Measurements from ENCODE around the gene OR4M2. TPM values are rescaled to one million over a fixed set of nuclear protein-coding genes. Genes with fewer than 3 reads are reported as not detected.
"Not testable (repeated sequence)": the region's sequence is repeated elsewhere in the genome, so short reads cannot be mapped to it uniquely, and the experiment has no call there.

Gene OR4M2, protein sequence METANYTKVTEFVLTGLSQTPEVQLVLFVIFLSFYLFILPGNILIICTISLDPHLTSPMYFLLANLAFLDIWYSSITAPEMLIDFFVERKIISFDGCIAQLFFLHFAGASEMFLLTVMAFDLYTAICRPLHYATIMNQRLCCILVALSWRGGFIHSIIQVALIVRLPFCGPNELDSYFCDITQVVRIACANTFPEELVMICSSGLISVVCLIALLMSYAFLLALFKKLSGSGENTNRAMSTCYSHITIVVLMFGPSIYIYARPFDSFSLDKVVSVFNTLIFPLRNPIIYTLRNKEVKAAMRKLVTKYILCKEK
- total RNA-seq: not detected

DNA sequence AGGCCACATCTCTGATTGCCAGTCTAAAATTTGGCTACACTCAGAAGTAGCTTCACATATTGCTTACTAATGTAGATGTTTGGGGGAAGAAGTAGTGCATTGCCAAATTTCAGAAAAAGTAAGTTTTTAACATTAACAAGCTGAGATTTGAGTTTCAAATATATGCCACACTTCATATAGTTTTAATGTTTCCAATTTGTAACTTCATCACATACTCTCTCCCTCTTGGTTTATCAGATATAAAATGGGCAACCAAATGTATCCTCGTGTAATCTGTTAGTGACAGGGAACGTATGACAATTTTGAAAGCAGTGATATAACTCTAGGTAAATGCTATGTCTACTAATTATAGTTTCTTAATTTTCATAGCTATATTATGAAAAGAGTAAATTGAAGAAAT lies at the start of gene OR4M2:
Gene OR4M2 (plus strand): TSS at position 301 of the 400 bp plus-strand sequence. CDS start 98 bp downstream, at position 399.
- H3K27me3 Mint-ChIP-seq; POLR2A ChIA-PET; H3K27ac Mint-ChIP-seq; H3K4me3 Mint-ChIP-seq; H3K4me1 Mint-ChIP-seq (ENCODE audit: low read depth); intact Hi-C loops (cut with micrococcal nuclease); H3K9me3 Mint-ChIP-seq; H3K36me3 Mint-ChIP-seq (ENCODE audit: low read depth); CTCF ChIA-PET; DNase-seq; ATAC-seq: not testable (repeated sequence)

DNA sequence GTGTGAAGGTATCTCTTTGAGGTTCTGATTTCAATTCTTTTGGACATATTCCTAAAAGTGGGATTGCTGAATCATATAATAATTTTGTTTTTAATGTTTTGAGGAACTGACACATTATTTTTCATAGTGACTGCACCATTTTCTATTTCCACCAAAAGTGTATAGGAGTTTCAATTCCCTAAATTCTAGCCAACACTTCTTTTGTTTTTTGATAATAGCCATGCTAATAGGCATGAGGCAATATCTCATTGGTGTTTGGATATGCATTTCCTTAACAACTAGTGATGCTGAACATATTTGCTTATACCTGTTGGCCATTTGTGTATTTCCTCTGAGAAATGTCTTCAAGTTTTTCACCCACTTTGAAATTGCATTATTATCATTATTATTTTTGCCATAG lies 11.1 kb upstream of the OR4M2 start:
- POLR2A ChIA-PET; H3K27me3 Mint-ChIP-seq; H3K27ac Mint-ChIP-seq; ATAC-seq; DNase-seq; CTCF ChIA-PET; H3K9me3 Mint-ChIP-seq; intact Hi-C loops (cut with micrococcal nuclease); H3K4me1 Mint-ChIP-seq (ENCODE audit: low read depth); H3K4me3 Mint-ChIP-seq; H3K36me3 Mint-ChIP-seq (ENCODE audit: low read depth): not testable (repeated sequence)

DNA sequence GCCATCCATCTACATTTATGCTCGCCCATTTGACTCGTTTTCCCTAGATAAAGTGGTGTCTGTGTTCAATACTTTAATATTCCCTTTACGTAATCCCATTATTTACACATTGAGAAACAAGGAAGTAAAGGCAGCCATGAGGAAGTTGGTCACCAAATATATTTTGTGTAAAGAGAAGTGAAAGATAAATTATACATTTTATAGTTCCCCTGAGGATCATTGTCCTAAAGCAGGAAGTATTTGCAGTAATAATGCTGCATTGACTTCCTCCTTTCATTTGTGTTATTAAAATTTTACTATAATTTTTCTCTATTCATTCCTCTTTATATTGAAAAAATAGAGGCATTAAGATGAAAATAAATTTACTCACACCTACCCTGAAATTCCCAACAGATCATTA lies 1.1 kb downstream of the OR4M2 start:
- H3K9me3 Mint-ChIP-seq; H3K36me3 Mint-ChIP-seq (ENCODE audit: low read depth); CTCF ChIA-PET; H3K4me3 Mint-ChIP-seq; ATAC-seq; H3K27ac Mint-ChIP-seq; H3K4me1 Mint-ChIP-seq (ENCODE audit: low read depth); intact Hi-C loops (cut with micrococcal nuclease); DNase-seq; POLR2A ChIA-PET; H3K27me3 Mint-ChIP-seq: not testable (repeated sequence)

DNA sequence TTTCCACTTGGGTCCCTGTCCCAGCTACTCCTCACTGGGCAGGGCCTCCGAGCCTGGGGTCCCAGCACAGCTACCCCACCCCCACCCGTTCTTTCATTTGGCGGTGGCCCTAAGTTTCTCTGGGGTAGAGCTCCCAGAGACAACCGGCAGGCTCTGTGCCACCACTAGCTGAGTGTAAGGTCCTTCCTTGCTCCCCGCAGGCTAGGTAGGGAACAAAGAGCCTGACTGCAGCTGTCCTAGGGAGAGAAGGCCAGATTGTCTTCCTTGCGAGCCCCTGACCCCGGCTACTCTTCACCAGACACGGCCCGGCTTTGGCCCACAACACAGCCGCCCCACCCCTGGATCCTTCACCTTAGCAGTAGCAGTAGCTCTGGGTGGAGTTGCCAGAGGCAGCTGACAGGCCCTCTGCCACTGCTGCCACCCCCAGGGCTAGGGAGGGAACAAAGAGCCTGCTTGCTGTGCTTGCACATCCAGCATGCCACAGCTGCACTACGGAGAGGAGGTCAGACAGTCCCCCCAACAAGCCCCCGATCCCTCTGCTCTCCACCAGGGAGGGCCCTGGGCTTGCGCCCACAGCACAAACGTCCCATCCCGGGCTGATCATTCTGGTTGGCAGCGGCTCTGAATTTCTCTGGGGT lies 18.4 kb downstream of the OR4M2 start:
- POLR2A ChIA-PET; H3K4me3 Mint-ChIP-seq; H3K4me1 Mint-ChIP-seq (ENCODE audit: low read depth); H3K9me3 Mint-ChIP-seq; H3K27ac Mint-ChIP-seq; intact Hi-C loops (cut with micrococcal nuclease); H3K36me3 Mint-ChIP-seq (ENCODE audit: low read depth); H3K27me3 Mint-ChIP-seq; CTCF ChIA-PET: not testable (repeated sequence)
- ATAC-seq (peak; percentile 56), DNase-seq (peak; percentile 0)

- ATAC-seq: peak; percentile 53
- POLR2A ChIA-PET; DNase-seq; H3K27ac Mint-ChIP-seq; intact Hi-C loops (cut with micrococcal nuclease); H3K9me3 Mint-ChIP-seq; H3K4me3 Mint-ChIP-seq; H3K27me3 Mint-ChIP-seq; H3K4me1 Mint-ChIP-seq (ENCODE audit: low read depth); CTCF ChIA-PET; H3K36me3 Mint-ChIP-seq (ENCODE audit: low read depth): not testable (repeated sequence)
Observed at GRCh38 chr15:22099289-22099891, 19.1 kb downstream of the OR4M2 start.

DNA sequence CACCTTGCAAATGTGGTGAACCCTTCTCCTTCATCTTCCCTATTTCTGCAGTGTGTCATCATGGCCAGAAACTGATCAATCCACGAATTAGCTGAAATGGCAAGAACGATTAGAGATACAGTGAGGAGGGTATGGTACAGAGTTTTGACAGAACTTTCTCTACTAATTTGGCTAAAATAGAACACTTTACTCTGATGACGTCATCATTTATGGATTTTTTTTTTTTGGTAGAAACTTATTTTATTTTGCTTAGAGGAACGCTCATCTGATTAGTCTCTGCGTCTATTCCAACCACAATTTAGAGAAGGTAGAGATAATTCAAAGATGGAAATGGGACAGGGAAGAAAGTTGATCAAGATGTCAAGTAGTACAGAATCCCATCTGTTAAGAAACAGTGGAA lies 41.7 kb downstream of the OR4M2 start:
- H3K4me1 Mint-ChIP-seq (ENCODE audit: low read depth); POLR2A ChIA-PET: not testable (repeated sequence)

More for the DNA sequence above, 41.7 kb downstream of the OR4M2 start:
- DNase-seq; intact Hi-C loops (cut with micrococcal nuclease); H3K4me3 Mint-ChIP-seq; CTCF ChIA-PET; H3K9me3 Mint-ChIP-seq; ATAC-seq; H3K27ac Mint-ChIP-seq; H3K27me3 Mint-ChIP-seq; H3K36me3 Mint-ChIP-seq (ENCODE audit: low read depth): not testable (repeated sequence)

Other genes starting within 250 kb of the OR4M2 start
- gene POTEB, start 202.8 kb upstream of the OR4M2 start, total RNA-seq: not detected